WTC11 (cell line): ENCODE data around the gene PSMB11. TPM values are rescaled to one million over a fixed set of nuclear protein-coding genes. Genes with fewer than 3 reads are reported as not detected.

Experiments
- ATAC-seq: fragments of 200-7000 bp; cut with Tn5 transposase; 2 replicates; pipeline ENCODE4 v1.10.0; 2021; ENCODE audit warnings: mild to moderate bottlenecking, moderate library complexity
- CTCF ChIA-PET: fragments of 300-600 bp; sonication (Branson Sonifier 250); formaldehyde crosslinking; loops from one replicate; lab custom pipeline; 2021; ENCODE audit warnings: antibody characterized with exemption; lab: Charles Lee
- POLR2A ChIA-PET: fragments of 350-600 bp; sonication (Branson Sonifier 250); formaldehyde crosslinking; loops from one replicate; lab custom pipeline; 2021; ENCODE audit warnings: antibody characterized with exemption; lab: Charles Lee
- DNase-seq: peaks from one replicate; pipeline ENCODE4 v3.0.0; 2021; ENCODE audit warnings: low spot score
- H3K27ac Mint-ChIP-seq: 2 replicates; pipeline ENCODE4 v1.8.0; 2021; ENCODE audit warnings: mixed read lengths
- H3K27me3 Mint-ChIP-seq: 2 replicates; pipeline ENCODE4 v1.8.0; 2021; ENCODE audit warnings: low read depth, mild to moderate bottlenecking, moderate library complexity, mixed read lengths
- H3K36me3 Mint-ChIP-seq: 2 replicates; pipeline ENCODE4 v1.8.0; 2021; ENCODE audit warnings: mixed read lengths
- H3K4me1 Mint-ChIP-seq: 2 replicates; pipeline ENCODE4 v1.8.0; 2022; ENCODE audit warnings: mixed read lengths
- H3K4me3 Mint-ChIP-seq: 2 replicates; pipeline ENCODE4 v1.8.0; 2021; ENCODE audit warnings: mild to moderate bottlenecking, moderate library complexity, mixed read lengths
- H3K9me3 Mint-ChIP-seq: 2 replicates; pipeline ENCODE4 v1.8.0; 2021; ENCODE audit warnings: mixed read lengths
- CDX4 ChIP-seq: fragments of 250-450 bp; sonication (Bioruptor Pico); IDR thresholded peaks from 2 replicates; pipeline ENCODE4 v1.9.0; 2021; ENCODE audit warnings: moderate library complexity, mild to moderate bottlenecking, inconsistent platforms, borderline replicate concordance
- FOXP4 ChIP-seq: sonication (generic); formaldehyde crosslinking; IDR thresholded peaks from 2 replicates; pipeline ENCODE4 v1.8.0; 2022; ENCODE audit warnings: mild to moderate bottlenecking, missing genetic modification reagents
- MLX ChIP-seq: sonication (generic); formaldehyde crosslinking; IDR thresholded peaks from 2 replicates; pipeline ENCODE4 v1.8.1; 2023; ENCODE audit warnings: mild to moderate bottlenecking, missing genetic modification reagents, moderate library complexity
- MXD4 ChIP-seq: fragments of 250-450 bp; sonication (Bioruptor Pico); IDR thresholded peaks from 2 replicates; pipeline ENCODE4 v1.8.0; 2021; ENCODE audit warnings: mild to moderate bottlenecking, moderate library complexity, borderline replicate concordance
- OVOL2 ChIP-seq: fragments of 250-450 bp; sonication (Bioruptor Pico); IDR thresholded peaks from 2 replicates; pipeline ENCODE4 v1.9.0; 2021; ENCODE audit warnings: mild to moderate bottlenecking, borderline replicate concordance
- STAT6 ChIP-seq: sonication (generic); formaldehyde crosslinking; conservative IDR thresholded peaks from 2 replicates; pipeline ENCODE4 v1.8.1; 2023; ENCODE audit warnings: mild to moderate bottlenecking, low read depth, missing genetic modification reagents, moderate library complexity
- TEAD4 ChIP-seq: sonication (generic); formaldehyde crosslinking; IDR thresholded peaks from 2 replicates; pipeline ENCODE4 v1.8.0; 2022; ENCODE audit warnings: mild to moderate bottlenecking, missing genetic modification reagents
- ZNF423 ChIP-seq: fragments of 250-450 bp; sonication (Bioruptor Pico); IDR thresholded peaks from 2 replicates; pipeline ENCODE4 v2.1.2; 2022; ENCODE audit warnings: mild to moderate bottlenecking, moderate library complexity
- total RNA-seq: library from RNA; stranded (reverse); gene quantifications from 3 replicates; pipeline ENCODE4 v1.2.3, GENCODE V29; 2021
- TF ChIP-seq, protein P1 (sequence below): sonication (generic); formaldehyde crosslinking; IDR thresholded peaks from 2 replicates; pipeline ENCODE4 v1.8.1; 2022; ENCODE audit warnings: mild to moderate bottlenecking, moderate library complexity, missing genetic modification reagents
- TF ChIP-seq, protein P2 (sequence below): fragments of 250-450 bp; sonication (Bioruptor Pico); IDR thresholded peaks from 2 replicates; pipeline ENCODE4 v2.1.2; 2022; ENCODE audit warnings: mild to moderate bottlenecking, moderate library complexity
- TF ChIP-seq, protein P3 (sequence below): sonication (generic); formaldehyde crosslinking; IDR thresholded peaks from 2 replicates; pipeline ENCODE4 v1.8.0; 2022; ENCODE audit warnings: missing genetic modification reagents
- TF ChIP-seq, protein P4 (sequence below): fragments of 250-450 bp; sonication (Bioruptor Pico); IDR thresholded peaks from 2 replicates; pipeline ENCODE4 v1.9.0; 2021; ENCODE audit warnings: mild to moderate bottlenecking, borderline replicate concordance

PSMB11 gene
- total RNA-seq, 1 experiment from 2014 or later, result not detected

DNA sequence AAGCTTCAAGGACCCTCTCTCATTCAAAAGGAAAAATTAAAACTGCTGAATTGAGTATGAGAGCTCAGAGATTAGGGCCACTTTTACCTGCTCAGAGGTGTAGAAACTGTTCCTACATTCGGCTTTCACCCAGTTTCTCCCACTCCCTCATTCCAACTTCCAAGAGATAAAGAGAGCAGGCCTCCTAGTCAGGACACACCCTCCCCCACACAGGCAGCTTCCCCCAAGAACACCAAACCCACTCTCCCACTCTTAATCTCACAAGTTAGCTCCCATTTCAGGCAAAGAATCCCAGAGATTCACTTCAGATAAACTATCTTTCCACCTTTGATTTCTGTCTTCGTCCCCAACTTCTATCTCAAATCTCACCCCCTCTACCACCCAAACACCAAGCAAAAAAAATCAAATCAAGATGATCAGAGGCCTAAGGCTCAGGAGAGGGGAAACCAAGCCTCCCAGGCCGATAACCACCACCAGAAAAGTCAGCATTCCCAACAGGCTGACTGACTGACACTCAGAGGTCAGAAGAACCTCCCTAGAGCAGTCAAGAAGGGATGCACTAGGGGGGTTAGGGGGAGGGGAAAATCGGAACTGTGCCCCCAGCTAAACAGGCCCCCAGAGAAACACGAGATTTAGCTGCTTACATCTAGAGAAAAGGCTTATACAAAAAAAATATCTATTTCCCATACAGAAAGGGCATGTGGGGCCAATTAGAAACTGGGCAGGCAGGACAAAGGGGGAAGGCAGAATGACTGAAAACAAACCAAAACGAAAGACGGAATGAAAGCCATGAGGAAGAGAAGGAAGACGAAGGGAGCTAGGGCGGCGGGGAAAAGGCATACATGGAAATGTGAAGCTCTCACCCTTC is 28.5 kb downstream of the PSMB11 start (continued):
- TF ChIP-seq, protein P1, sequence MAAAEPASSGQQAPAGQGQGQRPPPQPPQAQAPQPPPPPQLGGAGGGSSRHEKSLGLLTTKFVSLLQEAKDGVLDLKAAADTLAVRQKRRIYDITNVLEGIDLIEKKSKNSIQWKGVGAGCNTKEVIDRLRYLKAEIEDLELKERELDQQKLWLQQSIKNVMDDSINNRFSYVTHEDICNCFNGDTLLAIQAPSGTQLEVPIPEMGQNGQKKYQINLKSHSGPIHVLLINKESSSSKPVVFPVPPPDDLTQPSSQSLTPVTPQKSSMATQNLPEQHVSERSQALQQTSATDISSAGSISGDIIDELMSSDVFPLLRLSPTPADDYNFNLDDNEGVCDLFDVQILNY (CRISPR knock-in tag), result no peak
- TF ChIP-seq, protein P2, sequence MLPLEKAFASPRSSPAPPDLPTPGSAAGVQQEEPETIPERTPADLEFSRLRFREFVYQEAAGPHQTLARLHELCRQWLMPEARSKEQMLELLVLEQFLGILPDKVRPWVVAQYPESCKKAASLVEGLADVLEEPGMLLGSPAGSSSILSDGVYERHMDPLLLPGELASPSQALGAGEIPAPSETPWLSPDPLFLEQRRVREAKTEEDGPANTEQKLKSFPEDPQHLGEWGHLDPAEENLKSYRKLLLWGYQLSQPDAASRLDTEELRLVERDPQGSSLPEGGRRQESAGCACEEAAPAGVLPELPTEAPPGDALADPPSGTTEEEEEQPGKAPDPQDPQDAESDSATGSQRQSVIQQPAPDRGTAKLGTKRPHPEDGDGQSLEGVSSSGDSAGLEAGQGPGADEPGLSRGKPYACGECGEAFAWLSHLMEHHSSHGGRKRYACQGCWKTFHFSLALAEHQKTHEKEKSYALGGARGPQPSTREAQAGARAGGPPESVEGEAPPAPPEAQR, result no peak
- TF ChIP-seq FOXP4, result no peak
- TF ChIP-seq ZNF423 (CRISPR knock-in tag), result no peak
- TF ChIP-seq, protein P3, sequence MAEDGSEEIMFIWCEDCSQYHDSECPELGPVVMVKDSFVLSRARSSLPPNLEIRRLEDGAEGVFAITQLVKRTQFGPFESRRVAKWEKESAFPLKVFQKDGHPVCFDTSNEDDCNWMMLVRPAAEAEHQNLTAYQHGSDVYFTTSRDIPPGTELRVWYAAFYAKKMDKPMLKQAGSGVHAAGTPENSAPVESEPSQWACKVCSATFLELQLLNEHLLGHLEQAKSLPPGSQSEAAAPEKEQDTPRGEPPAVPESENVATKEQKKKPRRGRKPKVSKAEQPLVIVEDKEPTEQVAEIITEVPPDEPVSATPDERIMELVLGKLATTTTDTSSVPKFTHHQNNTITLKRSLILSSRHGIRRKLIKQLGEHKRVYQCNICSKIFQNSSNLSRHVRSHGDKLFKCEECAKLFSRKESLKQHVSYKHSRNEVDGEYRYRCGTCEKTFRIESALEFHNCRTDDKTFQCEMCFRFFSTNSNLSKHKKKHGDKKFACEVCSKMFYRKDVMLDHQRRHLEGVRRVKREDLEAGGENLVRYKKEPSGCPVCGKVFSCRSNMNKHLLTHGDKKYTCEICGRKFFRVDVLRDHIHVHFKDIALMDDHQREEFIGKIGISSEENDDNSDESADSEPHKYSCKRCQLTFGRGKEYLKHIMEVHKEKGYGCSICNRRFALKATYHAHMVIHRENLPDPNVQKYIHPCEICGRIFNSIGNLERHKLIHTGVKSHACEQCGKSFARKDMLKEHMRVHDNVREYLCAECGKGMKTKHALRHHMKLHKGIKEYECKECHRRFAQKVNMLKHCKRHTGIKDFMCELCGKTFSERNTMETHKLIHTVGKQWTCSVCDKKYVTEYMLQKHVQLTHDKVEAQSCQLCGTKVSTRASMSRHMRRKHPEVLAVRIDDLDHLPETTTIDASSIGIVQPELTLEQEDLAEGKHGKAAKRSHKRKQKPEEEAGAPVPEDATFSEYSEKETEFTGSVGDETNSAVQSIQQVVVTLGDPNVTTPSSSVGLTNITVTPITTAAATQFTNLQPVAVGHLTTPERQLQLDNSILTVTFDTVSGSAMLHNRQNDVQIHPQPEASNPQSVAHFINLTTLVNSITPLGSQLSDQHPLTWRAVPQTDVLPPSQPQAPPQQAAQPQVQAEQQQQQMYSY (CRISPR knock-in tag), result no peak
- TF ChIP-seq OVOL2 (CRISPR knock-in tag), result no peak
- TF ChIP-seq MXD4, result no peak
- TF ChIP-seq MLX (CRISPR knock-in tag), result no peak

DNA sequence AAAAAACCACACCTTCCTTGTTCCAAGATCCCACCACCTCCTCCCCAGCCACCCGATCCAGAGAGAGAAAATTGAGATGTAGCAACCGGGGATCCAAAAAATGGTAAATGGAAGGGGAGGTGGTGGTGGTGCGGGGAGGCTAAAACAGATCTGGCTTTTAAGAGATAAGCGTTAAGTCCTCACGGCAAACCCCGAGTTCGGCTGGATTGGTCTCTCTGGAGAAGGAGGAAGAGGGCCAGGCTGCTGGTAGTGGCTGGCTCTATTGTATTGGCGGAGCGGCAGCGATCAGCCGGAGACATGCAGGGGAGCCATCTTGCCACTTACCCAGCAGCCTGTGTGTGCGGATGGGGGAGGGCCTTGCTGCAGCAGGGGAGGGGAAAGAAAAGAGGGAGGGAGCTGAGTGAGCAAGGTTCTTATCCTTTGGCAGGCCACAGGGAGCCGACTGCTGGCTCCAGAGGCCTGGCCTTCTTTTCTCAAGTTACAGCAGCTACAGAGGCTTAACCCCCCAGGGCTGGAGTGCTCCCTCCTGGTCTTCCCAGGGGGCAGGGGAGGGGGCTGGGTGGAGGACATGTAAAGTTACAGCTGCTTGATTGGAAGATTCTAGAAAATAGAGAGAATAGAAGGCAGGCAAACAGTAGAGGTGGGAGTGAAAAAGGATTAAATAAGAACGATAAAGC is 29.4 kb downstream of the PSMB11 start:
- POLR2A ChIA-PET, result interaction anchor here (0.5 to 2.3 kb wide), 12 partner anchors 11 to 250 kb away, joined by 3 to 24 read pairs (median 4); partner anchors contain the start of genes ACIN1, C14orf119, HAUS4 and PABPN1
- H3K4me1 Mint-ChIP-seq, result peaks cover 38% of the 10 kb centered on the region
- peak overlapping the region; percentile 95 for H3K4me3 Mint-ChIP-seq
- H3K27ac Mint-ChIP-seq, result peak overlapping the region; percentile 96
- H3K36me3 Mint-ChIP-seq, result peaks cover 70% of the 10 kb centered on the region
- H3K9me3 Mint-ChIP-seq, result no peaks in the 10 kb centered on the region
- ATAC-seq (peak; percentile 87), DNase-seq (peak; percentile 82)
- no peaks in the 10 kb centered on the region for H3K27me3 Mint-ChIP-seq
- CTCF ChIA-PET, result interaction anchor here (0.6 to 4.6 kb wide), 20 partner anchors 9 to 295 kb away, joined by 3 to 49 read pairs (median 4); partner anchors contain the start of genes ACIN1, C14orf119, CDH24 and PRMT5
- TF ChIP-seq, protein P4, sequence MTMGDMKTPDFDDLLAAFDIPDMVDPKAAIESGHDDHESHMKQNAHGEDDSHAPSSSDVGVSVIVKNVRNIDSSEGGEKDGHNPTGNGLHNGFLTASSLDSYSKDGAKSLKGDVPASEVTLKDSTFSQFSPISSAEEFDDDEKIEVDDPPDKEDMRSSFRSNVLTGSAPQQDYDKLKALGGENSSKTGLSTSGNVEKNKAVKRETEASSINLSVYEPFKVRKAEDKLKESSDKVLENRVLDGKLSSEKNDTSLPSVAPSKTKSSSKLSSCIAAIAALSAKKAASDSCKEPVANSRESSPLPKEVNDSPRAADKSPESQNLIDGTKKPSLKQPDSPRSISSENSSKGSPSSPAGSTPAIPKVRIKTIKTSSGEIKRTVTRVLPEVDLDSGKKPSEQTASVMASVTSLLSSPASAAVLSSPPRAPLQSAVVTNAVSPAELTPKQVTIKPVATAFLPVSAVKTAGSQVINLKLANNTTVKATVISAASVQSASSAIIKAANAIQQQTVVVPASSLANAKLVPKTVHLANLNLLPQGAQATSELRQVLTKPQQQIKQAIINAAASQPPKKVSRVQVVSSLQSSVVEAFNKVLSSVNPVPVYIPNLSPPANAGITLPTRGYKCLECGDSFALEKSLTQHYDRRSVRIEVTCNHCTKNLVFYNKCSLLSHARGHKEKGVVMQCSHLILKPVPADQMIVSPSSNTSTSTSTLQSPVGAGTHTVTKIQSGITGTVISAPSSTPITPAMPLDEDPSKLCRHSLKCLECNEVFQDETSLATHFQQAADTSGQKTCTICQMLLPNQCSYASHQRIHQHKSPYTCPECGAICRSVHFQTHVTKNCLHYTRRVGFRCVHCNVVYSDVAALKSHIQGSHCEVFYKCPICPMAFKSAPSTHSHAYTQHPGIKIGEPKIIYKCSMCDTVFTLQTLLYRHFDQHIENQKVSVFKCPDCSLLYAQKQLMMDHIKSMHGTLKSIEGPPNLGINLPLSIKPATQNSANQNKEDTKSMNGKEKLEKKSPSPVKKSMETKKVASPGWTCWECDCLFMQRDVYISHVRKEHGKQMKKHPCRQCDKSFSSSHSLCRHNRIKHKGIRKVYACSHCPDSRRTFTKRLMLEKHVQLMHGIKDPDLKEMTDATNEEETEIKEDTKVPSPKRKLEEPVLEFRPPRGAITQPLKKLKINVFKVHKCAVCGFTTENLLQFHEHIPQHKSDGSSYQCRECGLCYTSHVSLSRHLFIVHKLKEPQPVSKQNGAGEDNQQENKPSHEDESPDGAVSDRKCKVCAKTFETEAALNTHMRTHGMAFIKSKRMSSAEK (CRISPR knock-in tag), result 0 out of 2 replicates have a peak, but pooled peaks have one; percentile 11
- TF ChIP-seq TEAD4 (no peak), STAT6 (CRISPR knock-in tag) (no peak), CDX4 (CRISPR knock-in tag) (no peak)
